Glomerular visceral epithelial cell (primary cell): ENCODE data around the gene ARMC6.

ENCODE experiments used
- DNase-seq: peaks from one replicate; pipeline ENCODE4 v3.0.0-alpha.2; 2016; ENCODE audit errors: extremely low spot score

The ARMC6 gene

GRCh38 chr19:19033426-19034203, at the start of gene ARMC6, which contains the start of gene SUGP2:
TSS of gene ARMC6 (plus strand) at chr19:19033603. CDS start at chr19:19034210, 607 bp downstream.
TSS of gene SUGP2 (minus strand) at chr19:19033517. CDS start at chr19:19031071, 2,446 bp downstream.
- peak; percentile 94 for DNase-seq

- DNase-seq = no peak
Measured at GRCh38 chr19:18984251-18984650, 49.2 kb upstream of the ARMC6 start.

GRCh38 chr19:18985257-18985656, 48.1 kb upstream of the ARMC6 start:
- no peak for DNase-seq

- no peak for DNase-seq
Measured at GRCh38 chr19:18987456-18987855, 45.9 kb upstream of the ARMC6 start.

GRCh38 chr19:18989316-18989715, 44.1 kb upstream of the ARMC6 start:
- no peak for DNase-seq

- DNase-seq = no peak
Measured at GRCh38 chr19:18990128-18990708, 43.2 kb upstream of the ARMC6 start.

- no peak for DNase-seq
Measured at GRCh38 chr19:18991006-18991405, 42.4 kb upstream of the ARMC6 start.

GRCh38 chr19:18991468-18991867, 41.9 kb upstream of the ARMC6 start:
- DNase-seq = no peak

- DNase-seq = no peak
Measured at GRCh38 chr19:18992696-18993095, 40.7 kb upstream of the ARMC6 start.

- no peak for DNase-seq
Measured at GRCh38 chr19:18993115-18993514, 40.3 kb upstream of the ARMC6 start.

- DNase-seq = peak; percentile 72
Measured at GRCh38 chr19:18995804-18996241, 37.6 kb upstream of the ARMC6 start.

- DNase-seq = no peak
Measured at GRCh38 chr19:18996351-18996750, 37.1 kb upstream of the ARMC6 start.

GRCh38 chr19:18996796-18997394, 36.5 kb upstream of the ARMC6 start:
- DNase-seq = no peak

GRCh38 chr19:18998276-18998675, 35.1 kb upstream of the ARMC6 start:
- DNase-seq = no peak

- peak; percentile 60 for DNase-seq
Measured at GRCh38 chr19:18999016-18999758, 34.2 kb upstream of the ARMC6 start.

GRCh38 chr19:18999896-19000620, 33.3 kb upstream of the ARMC6 start:
- DNase-seq = no peak

GRCh38 chr19:19004144-19004543, 29.3 kb upstream of the ARMC6 start:
- DNase-seq = no peak

GRCh38 chr19:19006213-19006612, 27.2 kb upstream of the ARMC6 start:
- no peak for DNase-seq

GRCh38 chr19:19009951-19010350, 23.5 kb upstream of the ARMC6 start:
- no peak for DNase-seq

- no peak for DNase-seq
Measured at GRCh38 chr19:19010551-19010950, 22.9 kb upstream of the ARMC6 start.

GRCh38 chr19:19021115-19021514, 12.3 kb upstream of the ARMC6 start:
- DNase-seq = peak; percentile 66
